SK-N-SH treated with all-trans-retinoic acid at 6 μM for 48 hours (cell line): ENCODE data around the gene CAND2.

ENCODE experiments used
- BACH2 ChIP-seq: fragments of 250-450 bp; sonication (Bioruptor Pico); IDR thresholded peaks from 2 replicates; pipeline ENCODE4 v1.9.0; 2021; ENCODE audit warnings: mild to moderate bottlenecking, borderline replicate concordance
- ESRRG ChIP-seq: fragments of 250-450 bp; sonication (Bioruptor Pico); IDR thresholded peaks from 2 replicates; pipeline ENCODE4 v1.6.1; 2021; ENCODE audit warnings: mild to moderate bottlenecking
- PATZ1 ChIP-seq: fragments of 250-450 bp; sonication (Bioruptor Pico); IDR thresholded peaks from 2 replicates; pipeline ENCODE4 v1.8.0; 2020; ENCODE audit warnings: mild to moderate bottlenecking, moderate library complexity, borderline replicate concordance
- RARB ChIP-seq: fragments of 250-450 bp; sonication (Bioruptor Pico); IDR thresholded peaks from 2 replicates; pipeline ENCODE4 v1.8.0; 2021; ENCODE audit warnings: mild to moderate bottlenecking, moderate library complexity
- TCF4 ChIP-seq: fragments of 250-450 bp; sonication (Bioruptor Pico); IDR thresholded peaks from 2 replicates; pipeline ENCODE4 v1.8.0; 2021; ENCODE audit warnings: mild to moderate bottlenecking, moderate library complexity, borderline replicate concordance

GRCh38 chr3:12777171-12777570 is 19.3 kb upstream of the CAND2 start:
- TF ChIP-seq RARB (CRISPR knock-in tag): no peak
- no peak for TF ChIP-seq PATZ1 (CRISPR knock-in tag)
- no peak for TF ChIP-seq ESRRG (CRISPR knock-in tag)
- TF ChIP-seq TCF4 (CRISPR knock-in tag): no peak
- TF ChIP-seq BACH2 (CRISPR knock-in tag): no peak
